Activated CD4-positive, alpha-beta T cell treated with anti-CD3 and anti-CD28 coated beads for 1 hour (primary cell): ENCODE measurements around the gene SYN1.
A peak's percentile ranks its signal among the peaks of the same experiment; 100 is the strongest.
"Not testable (repeated sequence)": the region's sequence is repeated elsewhere in the genome, so short reads cannot be mapped to it uniquely, and the experiment has no call there.

Experiments used
- DNase-seq: peaks from one replicate; pipeline ENCODE4 v3.0.0-alpha.2; 2020

Gene SYN1

GRCh38 chrX:47633689-47634590 lies 14.3 kb upstream of the SYN1 start:
- no peak for DNase-seq

GRCh38 chrX:47632666-47633065 lies 13.0 kb upstream of the SYN1 start:
- no peak for DNase-seq

- DNase-seq, result no peak
Measured at GRCh38 chrX:47631676-47632075, 12.0 kb upstream of the SYN1 start.

- no peak for DNase-seq
Measured at GRCh38 chrX:47629419-47630200, 10.0 kb upstream of the SYN1 start, which contains the start of gene CFP. Gene CFP (minus strand): TSS chrX:47629930. CDS start chrX:47629844, 86 bp downstream.

GRCh38 chrX:47628982-47629381 lies 9.3 kb upstream of the SYN1 start:
- no peak for DNase-seq

- no peak for DNase-seq
Measured at GRCh38 chrX:47625365-47625764, 5.7 kb upstream of the SYN1 start.

- DNase-seq, result peak; percentile 12
Measured at GRCh38 chrX:47623540-47624027, 3.9 kb upstream of the SYN1 start.

GRCh38 chrX:47621851-47622250 lies 2.2 kb upstream of the SYN1 start:
- DNase-seq, result no peak

GRCh38 chrX:47620303-47620685 lies 637 bp upstream of the SYN1 start:
- no peak for DNase-seq

- no peak for DNase-seq
Measured at GRCh38 chrX:47618923-47619485, 653 bp downstream of the SYN1 start.

- no peak for DNase-seq
Measured at GRCh38 chrX:47614618-47615017, 5.0 kb downstream of the SYN1 start.

- no peak for DNase-seq
Measured at GRCh38 chrX:47613082-47613481, 6.6 kb downstream of the SYN1 start.

- DNase-seq, result no peak
Measured at GRCh38 chrX:47612418-47612817, 7.2 kb downstream of the SYN1 start.

- DNase-seq, result no peak
Measured at GRCh38 chrX:47611926-47612325, 7.7 kb downstream of the SYN1 start.

GRCh38 chrX:47611489-47611888 lies 8.2 kb downstream of the SYN1 start:
- no peak for DNase-seq

GRCh38 chrX:47610511-47610910 lies 9.1 kb downstream of the SYN1 start:
- DNase-seq, result no peak

GRCh38 chrX:47608130-47608810 lies 11.4 kb downstream of the SYN1 start:
- no peak for DNase-seq

GRCh38 chrX:47607091-47607490 lies 12.6 kb downstream of the SYN1 start:
- DNase-seq, result no peak

- no peak for DNase-seq
Measured at GRCh38 chrX:47605024-47605423, 14.6 kb downstream of the SYN1 start.

GRCh38 chrX:47603125-47603524 lies 16.5 kb downstream of the SYN1 start:
- DNase-seq, result not testable (repeated sequence)

GRCh38 chrX:47597222-47597621 lies 22.4 kb downstream of the SYN1 start:
- DNase-seq, result no peak

- no peak for DNase-seq
Measured at GRCh38 chrX:47596256-47596655, 23.4 kb downstream of the SYN1 start.

GRCh38 chrX:47595716-47596251 lies 23.9 kb downstream of the SYN1 start:
- DNase-seq, result no peak
